GM21619 (cell line): ENCODE results near the gene EPPIN.
"Not testable (repeated sequence)": the region's sequence is repeated elsewhere in the genome, so short reads cannot be mapped to it uniquely, and the experiment has no call there.

Source experiments
- ATAC-seq: cut with Tn5 transposase; IDR thresholded peaks from one replicate; pipeline ENCODE4 v1.9.1; 2021; ENCODE audit not compliant: unreplicated experiment

The EPPIN gene

DNA sequence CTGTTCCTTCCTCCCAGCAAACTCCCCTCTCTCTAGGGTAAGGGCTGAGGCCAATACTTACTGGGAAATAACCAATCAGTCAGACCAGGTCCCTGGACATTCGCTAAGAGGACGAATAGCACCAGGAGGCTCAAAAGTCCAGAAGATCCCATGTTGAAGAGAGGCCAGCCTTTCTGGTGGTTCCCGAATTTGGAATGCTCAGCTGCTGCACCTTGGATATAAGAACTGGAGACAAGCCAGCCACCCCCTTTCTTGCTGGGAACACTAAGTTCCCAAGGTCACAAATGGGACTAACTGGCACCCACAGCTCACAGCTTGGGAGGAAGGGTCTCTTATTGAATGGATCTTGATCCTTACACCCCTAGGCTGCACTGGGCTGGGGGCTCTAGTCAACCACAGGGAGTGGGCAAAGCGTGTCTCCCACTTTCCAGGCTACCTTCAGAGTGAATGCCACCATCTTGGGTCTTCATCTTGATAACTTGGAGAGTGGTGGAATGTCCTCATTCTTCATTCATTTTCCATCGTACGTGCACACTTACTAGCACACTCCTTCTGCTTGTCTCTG lies at the start of gene EPPIN:
TSS of gene EPPIN (minus strand) at position 196 of the 565 bp plus-strand sequence. CDS start at position 152, 44 bp downstream.
- no peak for ATAC-seq

- ATAC-seq = no peak
Measured at GRCh38 chr20:45595235-45595634, 48.0 kb upstream of the EPPIN start.

- ATAC-seq = no peak
Measured at GRCh38 chr20:45593498-45593897, 46.3 kb upstream of the EPPIN start.

DNA sequence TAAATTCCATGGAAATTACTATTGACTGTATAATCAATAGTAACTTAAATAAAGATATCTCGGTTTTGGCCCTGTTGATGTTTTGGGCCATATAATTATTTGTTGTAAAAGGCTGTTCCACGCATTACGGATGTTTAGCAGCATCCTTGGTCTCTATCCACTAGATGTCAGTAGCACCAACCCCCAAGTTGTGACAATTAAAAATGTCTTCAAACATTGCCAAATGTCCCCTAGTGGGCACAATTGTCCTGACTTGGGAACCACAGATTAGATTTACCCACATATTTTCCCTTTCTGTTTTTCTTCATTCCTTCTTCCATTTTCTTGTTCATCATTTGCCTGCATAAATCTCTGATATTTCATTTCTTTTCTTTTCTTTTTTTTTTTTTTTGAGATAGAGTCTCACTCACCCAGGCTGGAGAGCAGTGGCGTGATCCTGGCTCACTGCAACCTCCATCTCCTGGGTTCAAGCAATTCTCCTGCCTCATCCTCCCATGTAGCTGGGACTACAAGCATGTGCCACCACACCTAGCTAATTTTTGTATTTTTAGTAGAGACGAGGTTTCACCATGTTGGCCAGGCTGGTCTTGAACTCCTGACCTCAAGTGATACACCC lies 45.5 kb upstream of the EPPIN start:
- ATAC-seq = no peak

- ATAC-seq = no peak
Measured at GRCh38 chr20:45589725-45590124, 42.5 kb upstream of the EPPIN start.

- ATAC-seq = no peak
Measured at GRCh38 chr20:45588800-45589199, 41.6 kb upstream of the EPPIN start.

- not testable (repeated sequence) for ATAC-seq
Measured at GRCh38 chr20:45585986-45586385, 38.8 kb upstream of the EPPIN start.

GRCh38 chr20:45584294-45584693 lies 37.1 kb upstream of the EPPIN start:
- not testable (repeated sequence) for ATAC-seq

DNA sequence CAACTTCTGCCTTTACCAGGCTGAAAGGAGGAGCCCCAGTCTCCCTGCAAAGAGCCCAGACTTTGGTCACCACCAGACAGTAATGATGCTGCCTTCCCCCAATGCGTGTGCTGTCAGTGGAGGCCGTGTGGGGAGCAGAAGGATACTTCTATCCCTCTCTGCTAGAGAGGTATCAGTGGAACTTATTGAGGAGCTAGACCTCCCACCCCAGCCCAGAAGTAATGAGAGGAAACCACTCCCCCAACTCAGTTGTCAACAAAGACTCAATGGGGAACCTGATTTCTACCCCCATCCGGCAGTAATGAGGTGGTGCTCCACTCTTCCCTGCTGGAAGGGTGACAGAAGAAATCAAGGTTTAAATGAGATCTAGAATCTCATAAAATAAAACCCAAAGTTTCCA lies 36.3 kb upstream of the EPPIN start:
- no peak for ATAC-seq

- no peak for ATAC-seq
Measured at GRCh38 chr20:45581702-45582101, 34.5 kb upstream of the EPPIN start.

- no peak for ATAC-seq
Measured at GRCh38 chr20:45579184-45579583, 32.0 kb upstream of the EPPIN start, which contains the start of gene WFDC8. WFDC8 (minus strand) TSS chr20:45579284; CDS start chr20:45579247, 37 bp downstream.

- ATAC-seq = no peak
Measured at GRCh38 chr20:45578231-45578630, 31.0 kb upstream of the EPPIN start.

DNA sequence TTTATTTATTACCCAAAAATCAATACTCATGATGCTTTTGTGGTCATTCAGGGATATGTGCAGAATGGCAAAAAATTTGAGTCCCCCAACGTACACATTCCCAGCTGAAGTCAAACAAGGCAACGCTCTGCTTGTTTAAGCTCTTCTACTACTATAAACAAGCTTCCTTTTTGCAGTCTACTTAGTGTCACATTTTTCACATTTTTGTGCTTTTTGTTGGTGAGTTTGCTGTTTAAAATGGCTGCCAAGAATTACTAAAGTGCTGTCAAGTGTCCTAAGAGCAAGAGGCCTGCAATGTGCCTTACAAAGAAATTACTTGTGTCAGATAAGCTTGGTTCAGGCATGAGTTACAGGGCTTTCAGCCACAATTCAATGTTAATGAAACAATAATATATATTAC lies 29.8 kb upstream of the EPPIN start:
- no peak for ATAC-seq

- no peak for ATAC-seq
Measured at GRCh38 chr20:45575931-45576330, 28.7 kb upstream of the EPPIN start.

DNA sequence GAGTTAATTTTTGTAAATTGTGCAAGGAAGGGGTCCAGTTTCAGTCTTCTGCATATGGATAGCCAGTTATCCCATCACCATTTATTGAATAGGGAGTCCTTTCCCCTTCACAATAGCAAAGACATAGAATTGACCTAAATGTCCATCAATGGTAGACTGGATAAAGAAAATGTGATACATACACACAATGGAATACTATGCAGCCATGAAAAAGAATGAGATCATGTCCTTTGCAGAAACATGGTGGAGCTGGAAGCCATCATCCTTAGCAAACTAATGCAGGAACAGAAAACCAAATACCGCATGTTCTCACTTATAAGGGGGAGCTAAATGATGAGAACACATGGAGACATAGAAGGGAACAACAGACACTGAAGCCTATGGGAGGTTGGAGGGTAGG lies 22.4 kb upstream of the EPPIN start:
- ATAC-seq = not testable (repeated sequence)

- ATAC-seq = no peak
Measured at GRCh38 chr20:45564760-45565276, 17.6 kb upstream of the EPPIN start.

DNA sequence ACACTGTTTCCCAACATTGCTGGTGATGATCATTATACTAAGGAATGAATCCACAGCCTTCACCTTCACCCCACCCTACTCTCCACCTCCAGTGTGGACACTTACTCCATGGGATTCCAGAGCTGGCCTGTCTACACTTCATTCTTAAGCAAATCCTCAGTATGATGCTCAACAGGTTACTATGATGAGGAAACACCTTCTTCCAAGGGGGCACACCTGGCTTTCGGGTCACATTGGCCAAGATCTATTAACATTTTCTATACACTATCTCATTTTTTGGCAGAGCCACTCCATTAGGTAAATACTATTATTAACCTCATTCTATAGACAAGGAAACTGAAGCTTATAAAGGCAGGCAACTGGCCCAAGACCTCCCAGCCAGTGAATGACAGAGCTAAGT lies 8.0 kb upstream of the EPPIN start:
- ATAC-seq = no peak

- no peak for ATAC-seq
Measured at GRCh38 chr20:45552456-45552855, 5.3 kb upstream of the EPPIN start.

GRCh38 chr20:45550765-45551164 lies 3.6 kb upstream of the EPPIN start:
- no peak for ATAC-seq

DNA sequence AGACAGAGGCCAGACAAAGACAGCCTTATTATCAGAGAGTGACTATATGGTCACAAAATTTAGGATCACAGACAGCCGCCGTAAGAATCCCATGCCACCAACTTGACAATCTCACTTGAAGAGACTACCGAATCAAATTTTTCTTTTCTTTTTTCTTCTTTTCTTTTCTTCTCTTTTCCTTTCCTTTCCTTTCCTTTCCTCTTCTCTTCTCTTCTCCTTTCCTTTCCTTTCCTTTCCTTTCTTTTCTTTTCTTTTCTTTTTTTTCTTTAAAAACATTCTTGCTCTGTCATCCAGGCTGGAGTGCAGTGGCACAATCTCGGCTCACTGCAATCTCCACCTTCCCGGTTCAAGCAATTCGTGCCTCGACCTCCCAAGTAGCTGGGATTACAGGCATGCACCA lies 1.2 kb upstream of the EPPIN start:
- no peak for ATAC-seq

- ATAC-seq = no peak
Measured at GRCh38 chr20:45545754-45546453, 1.3 kb downstream of the EPPIN start.

DNA sequence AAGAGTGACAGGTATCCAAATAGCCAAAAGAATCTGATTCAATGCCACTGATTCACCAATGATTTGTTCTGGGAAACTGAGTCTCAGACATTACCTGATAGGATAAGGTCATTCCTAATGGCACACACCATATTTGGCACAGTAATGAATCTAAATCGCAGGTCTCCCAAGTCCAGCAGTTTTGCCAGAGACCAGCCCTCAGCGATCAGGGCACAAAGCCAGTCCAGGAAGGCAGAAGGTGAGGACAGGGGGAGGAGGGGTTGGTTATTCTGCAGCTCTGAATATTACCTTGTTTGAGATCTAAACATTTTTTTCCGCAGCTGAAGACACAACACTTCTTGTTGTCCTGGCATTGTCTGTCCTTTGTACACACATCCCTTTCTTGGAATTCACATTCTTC lies 1.9 kb downstream of the EPPIN start:
- no peak for ATAC-seq
